ENCODE results near the gene SOX2. TPM values are rescaled to one million over a fixed set of nuclear protein-coding genes. Genes with fewer than 3 reads are reported as not detected.

The SOX2 gene
- polyA plus RNA-seq, 3 donors = not detected

DNA sequence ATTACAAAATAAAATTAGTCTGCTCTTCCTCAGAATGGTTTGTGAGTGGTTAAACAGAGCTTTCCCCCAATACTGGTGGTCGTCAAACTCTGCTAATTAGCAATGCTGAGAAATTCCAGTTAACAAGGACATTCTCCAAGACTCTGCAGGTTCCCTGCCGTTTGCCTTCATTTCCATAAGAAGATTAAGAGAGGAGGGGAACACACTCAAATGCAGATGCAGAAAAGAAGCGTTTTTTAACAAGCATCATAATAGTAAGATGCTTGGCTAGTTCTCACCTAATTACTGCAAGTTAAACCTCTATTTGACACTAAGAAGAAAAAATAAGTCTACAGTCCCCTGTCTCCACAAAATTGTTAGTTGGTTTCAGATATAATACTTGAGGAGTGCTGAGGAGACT is 3.7 kb upstream of the SOX2 start:
- no peak for DNase-seq
- Histone ChIP-seq H4K20me1 (ENCODE audit: insufficient read depth, low read length) (no peaks in the 10 kb centered on the region), H2AFZ (ENCODE audit: insufficient read depth, low read depth, low read length, poor library complexity, severe bottlenecking) (no peak overlapping the region), H3K4me2 (replicated peaks; ENCODE audit: extremely low read depth, low read length, poor library complexity, severe bottlenecking) (no peak overlapping the region), H3K27ac (ENCODE audit: low read depth in 1 of 2, low read length in 2 of 2) (no peak overlapping the region), H3K9ac (ENCODE audit: insufficient read depth, low read length, poor library complexity, severe bottlenecking) (no peak overlapping the region), H3K4me1 (ENCODE audit: control insufficient read depth in 1 of 2, insufficient read depth in 2 of 2, low read length in 2 of 2) (peaks cover 26 to 30% of the 10 kb centered on the region in 2 donors), H3K27me3 (ENCODE audit: control insufficient read depth in 2 of 2, insufficient read depth in 2 of 2, low read length in 2 of 2) (peaks cover 86 to 98% of the 10 kb centered on the region in 2 donors), H3K9me3 (replicated peaks in 1 of 2; ENCODE audit: control insufficient read depth in 1 of 2, insufficient read depth in 1 of 2, low read length in 2 of 2) (peaks cover 3 to 45% of the 10 kb centered on the region in 2 donors), H3K4me3 (replicated peaks in 1 of 3; ENCODE audit: low read depth in 2 of 3, low read length in 3 of 3) (no peak overlapping the region), H3K79me2 (ENCODE audit: insufficient read depth, low read length) (no peaks in the 10 kb centered on the region), H3K36me3 (replicated peaks in 1 of 2; ENCODE audit: control insufficient read depth in 1 of 2, insufficient read depth in 2 of 2, low read length in 2 of 2) (no peaks in the 10 kb centered on the region)
- Mint-ChIP-seq H3K27me3 (ENCODE audit: low read depth in 3 of 3) (peaks cover 59 to 76% (median 76%) of the 10 kb centered on the region in 3 donors), H3K4me1 (peaks cover 30% of the 10 kb centered on the region), H3K36me3 (peaks cover 0 to 20% of the 10 kb centered on the region in 2 donors), H3K9me3 (peaks cover 3 to 27% (median 14%) of the 10 kb centered on the region in 7 donors), H3K27ac (no peak overlapping the region), H3K4me3 (peak overlapping the region in 1 of 2 donors; percentile 46)
- intact Hi-C loops (cut with micrococcal nuclease) = loop anchor here in 1 of 2 donors (5.0 kb wide), 1 partner anchor 974 kb away; no protein-coding TSS in a partner anchor
- TF ChIP-seq, protein P1, sequence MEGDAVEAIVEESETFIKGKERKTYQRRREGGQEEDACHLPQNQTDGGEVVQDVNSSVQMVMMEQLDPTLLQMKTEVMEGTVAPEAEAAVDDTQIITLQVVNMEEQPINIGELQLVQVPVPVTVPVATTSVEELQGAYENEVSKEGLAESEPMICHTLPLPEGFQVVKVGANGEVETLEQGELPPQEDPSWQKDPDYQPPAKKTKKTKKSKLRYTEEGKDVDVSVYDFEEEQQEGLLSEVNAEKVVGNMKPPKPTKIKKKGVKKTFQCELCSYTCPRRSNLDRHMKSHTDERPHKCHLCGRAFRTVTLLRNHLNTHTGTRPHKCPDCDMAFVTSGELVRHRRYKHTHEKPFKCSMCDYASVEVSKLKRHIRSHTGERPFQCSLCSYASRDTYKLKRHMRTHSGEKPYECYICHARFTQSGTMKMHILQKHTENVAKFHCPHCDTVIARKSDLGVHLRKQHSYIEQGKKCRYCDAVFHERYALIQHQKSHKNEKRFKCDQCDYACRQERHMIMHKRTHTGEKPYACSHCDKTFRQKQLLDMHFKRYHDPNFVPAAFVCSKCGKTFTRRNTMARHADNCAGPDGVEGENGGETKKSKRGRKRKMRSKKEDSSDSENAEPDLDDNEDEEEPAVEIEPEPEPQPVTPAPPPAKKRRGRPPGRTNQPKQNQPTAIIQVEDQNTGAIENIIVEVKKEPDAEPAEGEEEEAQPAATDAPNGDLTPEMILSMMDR (IDR thresholded peaks at IDR 0.05) = no peak
- no CpG with 5 or more reads among the region's 3 CpGs for WGBS (ENCODE audit: insufficient coverage)

DNA sequence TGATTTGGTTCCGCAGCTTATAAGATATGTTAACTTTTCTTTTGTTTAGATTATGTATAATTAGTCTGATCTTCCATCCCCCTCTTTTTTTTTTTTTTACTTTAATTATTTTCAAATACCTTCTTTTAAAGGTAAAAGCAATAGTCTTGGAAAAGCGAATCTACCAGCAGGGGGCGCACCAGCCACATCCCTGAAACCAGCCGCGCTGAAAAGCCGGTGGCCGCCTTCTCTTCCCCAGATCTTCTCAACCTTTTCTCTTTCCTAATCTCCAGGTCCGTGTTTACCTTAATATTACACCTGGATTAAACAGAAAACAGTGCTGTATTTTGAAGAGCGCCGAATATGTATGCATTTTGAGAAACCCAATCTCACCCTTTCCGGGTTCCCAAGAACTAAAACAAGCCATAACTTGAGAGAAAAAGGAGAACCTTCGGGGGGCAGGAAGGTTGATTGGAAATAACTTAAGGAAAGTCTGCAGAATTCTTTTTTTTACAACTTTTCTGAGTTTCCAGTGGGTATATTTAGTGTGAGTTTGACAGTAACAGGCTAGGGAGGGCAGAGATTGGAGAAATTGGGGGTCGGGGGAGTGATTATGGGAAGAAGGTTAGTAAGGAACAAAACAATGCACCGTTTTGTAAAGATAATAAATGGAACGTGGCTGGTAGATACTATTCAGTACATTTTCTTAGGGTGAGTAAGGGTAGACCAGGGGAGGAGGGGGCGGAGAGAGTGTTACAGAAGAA is 2.0 kb upstream of the SOX2 start:
- H3K4me3 Mint-ChIP-seq = peak overlapping the region; percentile 63 to 86
- H3K27me3 Mint-ChIP-seq (ENCODE audit: low read depth in 3 of 3) = peaks cover 59 to 76% (median 76%) of the 10 kb centered on the region in 3 donors
- H2AFZ ChIP-seq (ENCODE audit: insufficient read depth, low read depth, low read length, poor library complexity, severe bottlenecking) = no peak overlapping the region

More for the DNA sequence above, 2.0 kb upstream of the SOX2 start:
- no peak overlapping the region for H3K9ac ChIP-seq (ENCODE audit: insufficient read depth, low read length, poor library complexity, severe bottlenecking)
- no peaks in the 10 kb centered on the region for H3K36me3 ChIP-seq (replicated peaks in 1 of 2; ENCODE audit: control insufficient read depth in 1 of 2, insufficient read depth in 2 of 2, low read length in 2 of 2)
- peaks cover 87 to 98% of the 10 kb centered on the region in 2 donors for H3K27me3 ChIP-seq (ENCODE audit: control insufficient read depth in 2 of 2, insufficient read depth in 2 of 2, low read length in 2 of 2)
- peaks cover 14 to 21% of the 10 kb centered on the region in 2 donors for H3K4me1 ChIP-seq (ENCODE audit: control insufficient read depth in 1 of 2, insufficient read depth in 2 of 2, low read length in 2 of 2)
- H3K79me2 ChIP-seq (ENCODE audit: insufficient read depth, low read length) = no peaks in the 10 kb centered on the region
- Mint-ChIP-seq H3K9me3 (peaks cover 0 to 22% (median 14%) of the 10 kb centered on the region in 7 donors), H3K27ac (no peak overlapping the region), H3K36me3 (peaks cover 0 to 11% of the 10 kb centered on the region in 2 donors), H3K4me1 (peaks cover 18% of the 10 kb centered on the region)
- intact Hi-C loops (cut with micrococcal nuclease) = loop anchor here (5.0 kb wide), 1 partner anchor 973 kb away; no protein-coding TSS in a partner anchor
- DNase-seq = peak; percentile 15 to 48 (median 40)
- peak overlapping the region; percentile 32 for H3K4me2 ChIP-seq (replicated peaks; ENCODE audit: extremely low read depth, low read length, poor library complexity, severe bottlenecking)
- H3K9me3 ChIP-seq (replicated peaks in 1 of 2; ENCODE audit: control insufficient read depth in 1 of 2, insufficient read depth in 1 of 2, low read length in 2 of 2) = peaks cover 5 to 33% of the 10 kb centered on the region in 2 donors
- peak overlapping the region in 1 of 3 experiments; percentile 46 for H3K4me3 ChIP-seq (replicated peaks in 1 of 3; ENCODE audit: low read depth in 2 of 3, low read length in 3 of 3)
- 3% methylated on average over 6 of the region's 16 CpGs for WGBS (ENCODE audit: insufficient coverage)
- TF ChIP-seq, protein P1 (IDR thresholded peaks at IDR 0.05) = peak; percentile 95
- H3K27ac ChIP-seq (ENCODE audit: low read depth in 1 of 2, low read length in 2 of 2) = no peak overlapping the region
- H4K20me1 ChIP-seq (ENCODE audit: insufficient read depth, low read length) = no peaks in the 10 kb centered on the region
